H9 (cell line): Measurements from ENCODE around the gene RXFP1. TPM values are rescaled to one million over a fixed set of nuclear protein-coding genes. Genes with fewer than 3 reads are reported as not detected.

ENCODE experiments used
- DNase-seq: peaks from one replicate; pipeline ENCODE4 v3.0.0-alpha.2; 2017
- H2AFZ ChIP-seq: one replicate; pipeline ENCODE4 v1.6.1; 2013; ENCODE audit warnings: mild to moderate bottlenecking, low read length, control low read depth, moderate library complexity
- H2AK5ac ChIP-seq: 2 replicates; pipeline ENCODE4 v1.6.1; 2013; ENCODE audit warnings: low read length, control low read depth, mixed read lengths; ENCODE audit not compliant: insufficient read length
- H2BK120ac ChIP-seq: one replicate; pipeline ENCODE4 v1.6.1; 2013; ENCODE audit warnings: low read depth, mild to moderate bottlenecking, low read length, control low read depth, inconsistent platforms; ENCODE audit not compliant: poor library complexity, severe bottlenecking
- H2BK12ac ChIP-seq: 2 replicates; pipeline ENCODE4 v1.6.1; 2013; ENCODE audit warnings: low read length, control low read depth, mixed read lengths, low read depth; ENCODE audit not compliant: insufficient read length
- H2BK15ac ChIP-seq: 2 replicates; pipeline ENCODE4 v1.6.1; 2013; ENCODE audit warnings: low read depth, low read length, control low read depth
- H2BK20ac ChIP-seq: one replicate; pipeline ENCODE4 v1.6.1; 2013; ENCODE audit warnings: low read depth, mild to moderate bottlenecking, low read length, control low read depth, inconsistent platforms; ENCODE audit not compliant: poor library complexity, severe bottlenecking
- H2BK5ac ChIP-seq: 2 replicates; pipeline ENCODE4 v1.6.1; 2013; ENCODE audit warnings: low read length, control low read depth, mixed read lengths; ENCODE audit not compliant: insufficient read length
- H3K14ac ChIP-seq: 2 replicates; pipeline ENCODE4 v1.6.1; 2013; ENCODE audit warnings: low read length, control low read depth; ENCODE audit not compliant: insufficient read depth
- H3K18ac ChIP-seq: 2 replicates; pipeline ENCODE4 v1.6.1; 2013; ENCODE audit warnings: low read depth, mild to moderate bottlenecking, mixed read lengths, low read length, control low read depth; ENCODE audit not compliant: insufficient read length
- H3K23ac ChIP-seq: 2 replicates; pipeline ENCODE4 v1.6.1; 2013; ENCODE audit warnings: low read length, control low read depth, mixed read lengths, low read depth; ENCODE audit not compliant: insufficient read length
- H3K23me2 ChIP-seq: 2 replicates; pipeline ENCODE4 v1.6.1; 2013; ENCODE audit warnings: low read depth, mild to moderate bottlenecking, mixed read lengths, low read length, control low read depth; ENCODE audit not compliant: insufficient read length, poor library complexity, severe bottlenecking
- H3K27ac ChIP-seq: 2 replicates; pipeline ENCODE4 v1.5.1; 2013; ENCODE audit warnings: low read length, control low read depth, mixed read lengths, low read depth; ENCODE audit not compliant: insufficient read length
- H3K27me3 ChIP-seq: 2 replicates; pipeline ENCODE4 v1.6.1; 2013; ENCODE audit warnings: low read length, control low read depth, inconsistent platforms; ENCODE audit not compliant: insufficient read depth
- H3K4ac ChIP-seq: 2 replicates; pipeline ENCODE4 v1.6.1; 2013; ENCODE audit warnings: low read depth, mild to moderate bottlenecking, control low read depth, inconsistent platforms, low read length, moderate library complexity
- H3K4me1 ChIP-seq: 2 replicates; pipeline ENCODE4 v1.6.1; 2013; ENCODE audit warnings: low read length, control low read depth, inconsistent platforms; ENCODE audit not compliant: insufficient read depth
- H3K4me2 ChIP-seq: 2 replicates; pipeline ENCODE4 v1.6.1; 2013; ENCODE audit warnings: low read length, control low read depth, mixed read lengths; ENCODE audit not compliant: insufficient read length, insufficient read depth
- H3K56ac ChIP-seq: 2 replicates; pipeline ENCODE4 v1.6.1; 2013; ENCODE audit warnings: low read depth, mild to moderate bottlenecking, mixed read lengths, low read length, control low read depth; ENCODE audit not compliant: insufficient read length
- H3K79me1 ChIP-seq: 2 replicates; pipeline ENCODE4 v1.6.1; 2013; ENCODE audit warnings: low read depth, mild to moderate bottlenecking, moderate library complexity, low read length, control low read depth, inconsistent platforms; ENCODE audit not compliant: insufficient read depth, poor library complexity, severe bottlenecking
- H3K79me2 ChIP-seq: 2 replicates; pipeline ENCODE4 v1.6.1; 2013; ENCODE audit warnings: low read length, control low read depth, inconsistent platforms; ENCODE audit not compliant: insufficient read depth
- H3K9ac ChIP-seq: 2 replicates; pipeline ENCODE4 v1.6.1; 2013; ENCODE audit warnings: low read length, control low read depth, mixed read lengths; ENCODE audit not compliant: insufficient read length; ENCODE audit errors: extremely low read depth
- H3K9me3 ChIP-seq: one replicate; pipeline ENCODE4 v1.6.1; 2013; ENCODE audit warnings: low read depth, low read length, inconsistent platforms; ENCODE audit not compliant: control insufficient read depth
- H3T11ph ChIP-seq: one replicate; pipeline ENCODE4 v1.6.1; 2013; ENCODE audit warnings: mild to moderate bottlenecking, low read length, control low read depth, inconsistent platforms
- H4K20me1 ChIP-seq: one replicate; pipeline ENCODE4 v1.6.1; 2013; ENCODE audit not compliant: control insufficient read depth, insufficient read length, insufficient read depth
- H4K5ac ChIP-seq: 2 replicates; pipeline ENCODE4 v1.6.1; 2013; ENCODE audit warnings: low read depth, mild to moderate bottlenecking, mixed read lengths, low read length, control low read depth; ENCODE audit not compliant: insufficient read length
- H4K8ac ChIP-seq: replicated peaks from 2 replicates; pipeline ENCODE4 v1.6.1; 2013; ENCODE audit warnings: low read length, control low read depth, mixed read lengths, low read depth; ENCODE audit not compliant: insufficient read length
- H4K91ac ChIP-seq: 2 replicates; pipeline ENCODE4 v1.6.1; 2013; ENCODE audit warnings: low read depth, mild to moderate bottlenecking, moderate library complexity, mixed read lengths, low read length, control low read depth; ENCODE audit not compliant: insufficient read length
- H3K27ac Mint-ChIP-seq, 3 experiments: 2 replicates in 2 of 3; 3 replicates in 1 of 3; pipeline ENCODE4 v1.8.0; 2020 to 2021; ENCODE audit warnings: mixed read lengths in 3 of 3, mild to moderate bottlenecking in 1 of 3, moderate library complexity in 1 of 3
- H3K27me3 Mint-ChIP-seq: 2 replicates; pipeline ENCODE4 v1.8.0; 2021; ENCODE audit warnings: low read depth, mild to moderate bottlenecking, moderate library complexity, mixed read lengths
- H3K36me3 Mint-ChIP-seq, 3 experiments: 2 replicates in 2 of 3; 3 replicates in 1 of 3; pipeline ENCODE4 v1.8.0; 2020 to 2021; ENCODE audit warnings: low read depth in 3 of 3, mixed read lengths in 3 of 3; ENCODE audit not compliant: insufficient read depth in 1 of 3
- H3K4me1 Mint-ChIP-seq, 2 experiments: 2 replicates each; pipeline ENCODE4 v1.8.0; 2020; ENCODE audit warnings: mixed read lengths in 2 of 2
- H3K4me3 Mint-ChIP-seq, 2 experiments: 2 replicates in 1 of 2; 3 replicates in 1 of 2; pipeline ENCODE4 v1.8.0; 2020 to 2021; ENCODE audit warnings: mild to moderate bottlenecking in 2 of 2, mixed read lengths in 2 of 2, moderate library complexity in 1 of 2
- H3K9me3 Mint-ChIP-seq, 2 experiments: 2 replicates in 1 of 2; 3 replicates in 1 of 2; pipeline ENCODE4 v1.8.0; 2020; ENCODE audit warnings: mild to moderate bottlenecking in 2 of 2, mixed read lengths in 2 of 2, moderate library complexity in 1 of 2
- WGBS: extraction: QIAGEN DNeasy Blood & Tissue Kit; methylation state at CpG from one replicate; pipeline ENCODE4 v1.1.7; 2013; ENCODE audit warnings: missing lambda C conversion rate, low lambda C conversion rate, mixed read lengths; ENCODE audit not compliant: insufficient read length; ENCODE audit errors: extremely low coverage; 5-methylcytosine and 5-hydroxymethylcytosine counted together
- total RNA-seq: library from RNA; stranded (reverse); gene quantifications from 2 replicates; pipeline ENCODE4 v1.2.1, GENCODE V29; 2021
- TF ChIP-seq, protein P1 (sequence below): fragments of 200-600 bp; sonication (generic); conservative IDR thresholded peaks from 3 replicates; pipeline ENCODE4 v1.8.0; 2021; ENCODE audit warnings: antibody characterized with exemption, mild to moderate bottlenecking

The RXFP1 gene
- total RNA-seq, 1 experiment from 2014 or later = 0.17 TPM

DNA sequence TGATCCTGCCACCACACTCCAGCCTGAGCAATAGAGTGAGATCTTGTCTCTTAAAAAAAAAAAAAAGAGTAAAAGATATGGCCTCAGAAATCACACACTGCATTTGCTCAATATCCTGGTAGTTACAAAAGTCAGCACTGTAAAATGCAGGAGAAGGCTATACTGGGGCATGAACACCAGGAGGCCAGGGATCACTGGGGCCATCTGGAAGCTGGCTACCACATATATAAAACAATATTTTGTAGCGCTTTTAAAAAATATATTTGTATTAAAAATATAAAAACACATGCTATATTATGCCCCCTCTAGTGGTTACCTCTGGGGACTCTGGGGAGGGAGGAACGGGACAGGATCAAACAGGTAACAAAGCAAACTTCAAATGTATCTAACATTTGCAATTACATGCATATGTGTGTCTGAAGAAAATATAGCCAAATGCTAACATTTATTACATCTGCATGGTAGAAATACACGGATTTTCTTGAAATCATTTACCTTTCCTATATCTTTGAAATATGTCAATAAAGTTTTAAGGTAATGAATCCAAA lies 146.0 kb downstream of the RXFP1 start:
- TF ChIP-seq, protein P1, sequence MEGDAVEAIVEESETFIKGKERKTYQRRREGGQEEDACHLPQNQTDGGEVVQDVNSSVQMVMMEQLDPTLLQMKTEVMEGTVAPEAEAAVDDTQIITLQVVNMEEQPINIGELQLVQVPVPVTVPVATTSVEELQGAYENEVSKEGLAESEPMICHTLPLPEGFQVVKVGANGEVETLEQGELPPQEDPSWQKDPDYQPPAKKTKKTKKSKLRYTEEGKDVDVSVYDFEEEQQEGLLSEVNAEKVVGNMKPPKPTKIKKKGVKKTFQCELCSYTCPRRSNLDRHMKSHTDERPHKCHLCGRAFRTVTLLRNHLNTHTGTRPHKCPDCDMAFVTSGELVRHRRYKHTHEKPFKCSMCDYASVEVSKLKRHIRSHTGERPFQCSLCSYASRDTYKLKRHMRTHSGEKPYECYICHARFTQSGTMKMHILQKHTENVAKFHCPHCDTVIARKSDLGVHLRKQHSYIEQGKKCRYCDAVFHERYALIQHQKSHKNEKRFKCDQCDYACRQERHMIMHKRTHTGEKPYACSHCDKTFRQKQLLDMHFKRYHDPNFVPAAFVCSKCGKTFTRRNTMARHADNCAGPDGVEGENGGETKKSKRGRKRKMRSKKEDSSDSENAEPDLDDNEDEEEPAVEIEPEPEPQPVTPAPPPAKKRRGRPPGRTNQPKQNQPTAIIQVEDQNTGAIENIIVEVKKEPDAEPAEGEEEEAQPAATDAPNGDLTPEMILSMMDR = peak; percentile 76
- no peak overlapping the region for H3K56ac ChIP-seq
- Mint-ChIP-seq H3K27ac (no peak overlapping the region), H3K27me3 (no peaks in the 10 kb centered on the region; the same call in none of the 2 replicates), H3K9me3 (peaks cover 0 to 4% of the 10 kb centered on the region in 2 experiments; a peak in 1 of 5 replicates), H3K36me3 (peaks cover 21 to 34% (median 26%) of the 10 kb centered on the region in 3 experiments), H3K4me3 (no peak overlapping the region), H3K4me1 (peaks cover 10 to 13% of the 10 kb centered on the region in 2 experiments)
- H3K23ac ChIP-seq = no peak overlapping the region
- no peak overlapping the region for H2BK120ac ChIP-seq
- H4K20me1 ChIP-seq = no peaks in the 10 kb centered on the region
- no peaks in the 10 kb centered on the region for H3K4me1 ChIP-seq
- H3K27me3 ChIP-seq = no peaks in the 10 kb centered on the region
- H2AFZ ChIP-seq = no peak overlapping the region
- H3K4me2 ChIP-seq = no peak overlapping the region
- no peak overlapping the region for H3K14ac ChIP-seq
- H2BK5ac ChIP-seq = no peak overlapping the region
- no peak for DNase-seq
- H2BK12ac ChIP-seq = no peak overlapping the region
- H3K9ac ChIP-seq = no peak overlapping the region
- no peak overlapping the region for H3K27ac ChIP-seq
- WGBS = no CpG with 5 or more reads among the region's 3 CpGs
- H2BK15ac ChIP-seq = no peak overlapping the region
- no peak overlapping the region for H2BK20ac ChIP-seq
- no peak overlapping the region for H3K4ac ChIP-seq
- H4K8ac ChIP-seq = no peak overlapping the region
- H3K79me1 ChIP-seq = peaks cover 3% of the 10 kb centered on the region
- no peak overlapping the region for H3T11ph ChIP-seq
- peaks cover 12% of the 10 kb centered on the region for H3K23me2 ChIP-seq
- no peak overlapping the region for H3K18ac ChIP-seq
- no peak overlapping the region for H4K5ac ChIP-seq
- no peak overlapping the region for H2AK5ac ChIP-seq
- no peaks in the 10 kb centered on the region for H3K9me3 ChIP-seq
- peaks cover 5% of the 10 kb centered on the region; the same call in 1 of the 2 replicates for H3K79me2 ChIP-seq
- H4K91ac ChIP-seq = no peak overlapping the region
